ENCODE results near the gene TRPM1.

The TRPM1 gene

GRCh38 chr15:31065824-31066223, 35.7 kb downstream of the TRPM1 start:
- TF ChIP-seq, protein P1, sequence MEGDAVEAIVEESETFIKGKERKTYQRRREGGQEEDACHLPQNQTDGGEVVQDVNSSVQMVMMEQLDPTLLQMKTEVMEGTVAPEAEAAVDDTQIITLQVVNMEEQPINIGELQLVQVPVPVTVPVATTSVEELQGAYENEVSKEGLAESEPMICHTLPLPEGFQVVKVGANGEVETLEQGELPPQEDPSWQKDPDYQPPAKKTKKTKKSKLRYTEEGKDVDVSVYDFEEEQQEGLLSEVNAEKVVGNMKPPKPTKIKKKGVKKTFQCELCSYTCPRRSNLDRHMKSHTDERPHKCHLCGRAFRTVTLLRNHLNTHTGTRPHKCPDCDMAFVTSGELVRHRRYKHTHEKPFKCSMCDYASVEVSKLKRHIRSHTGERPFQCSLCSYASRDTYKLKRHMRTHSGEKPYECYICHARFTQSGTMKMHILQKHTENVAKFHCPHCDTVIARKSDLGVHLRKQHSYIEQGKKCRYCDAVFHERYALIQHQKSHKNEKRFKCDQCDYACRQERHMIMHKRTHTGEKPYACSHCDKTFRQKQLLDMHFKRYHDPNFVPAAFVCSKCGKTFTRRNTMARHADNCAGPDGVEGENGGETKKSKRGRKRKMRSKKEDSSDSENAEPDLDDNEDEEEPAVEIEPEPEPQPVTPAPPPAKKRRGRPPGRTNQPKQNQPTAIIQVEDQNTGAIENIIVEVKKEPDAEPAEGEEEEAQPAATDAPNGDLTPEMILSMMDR (conservative IDR thresholded peaks at IDR 0.05; ENCODE audit: low read depth, low read length) = no peak
- H3K4me3 ChIP-seq (ENCODE audit: low read depth, low read length) = no peak overlapping the region
- no peak for DNase-seq (ENCODE audit: low read depth)

GRCh38 chr15:31062911-31063310, 38.6 kb downstream of the TRPM1 start:
- H3K4me3 ChIP-seq (ENCODE audit: low read depth, low read length) = no peak overlapping the region
- no peak for DNase-seq (ENCODE audit: low read depth)
- TF ChIP-seq, protein P1 (conservative IDR thresholded peaks at IDR 0.05; ENCODE audit: low read depth, low read length) = no peak

DNA sequence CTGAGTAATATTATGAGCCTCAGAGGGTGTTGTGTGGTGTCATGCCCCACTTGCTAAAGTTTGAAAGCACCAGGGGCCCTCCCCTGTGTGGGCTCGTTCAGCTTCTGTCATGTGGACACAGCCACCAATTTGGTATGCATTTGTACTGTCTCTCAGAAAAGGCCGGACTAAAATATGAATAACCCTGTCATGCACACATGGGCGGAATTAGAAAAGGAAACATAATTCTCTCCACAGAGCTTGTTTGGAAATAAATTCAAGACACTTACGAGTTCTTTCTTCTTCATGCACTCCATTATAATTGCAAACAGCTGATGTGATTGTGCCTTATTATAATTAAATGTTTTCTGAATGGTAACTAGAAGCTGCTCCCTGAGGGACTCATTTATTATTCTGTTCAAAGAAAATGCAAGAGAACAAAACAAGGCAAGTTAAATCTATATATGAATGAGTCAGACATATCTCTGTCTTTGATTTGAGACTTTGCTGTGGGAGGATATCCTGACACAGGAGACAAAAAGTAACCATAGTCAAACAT, 39.1 kb downstream of the TRPM1 start:
- TF ChIP-seq, protein P1 (conservative IDR thresholded peaks at IDR 0.05; ENCODE audit: low read depth, low read length) = no peak
- H3K4me3 ChIP-seq (ENCODE audit: low read depth, low read length) = no peak overlapping the region
- no peak for DNase-seq (ENCODE audit: low read depth)

GRCh38 chr15:31060429-31061140, 40.9 kb downstream of the TRPM1 start:
- no peak overlapping the region for H3K4me3 ChIP-seq (ENCODE audit: low read depth, low read length)
- DNase-seq (ENCODE audit: low read depth) = no peak
- TF ChIP-seq, protein P1 (conservative IDR thresholded peaks at IDR 0.05; ENCODE audit: low read depth, low read length) = no peak

DNA sequence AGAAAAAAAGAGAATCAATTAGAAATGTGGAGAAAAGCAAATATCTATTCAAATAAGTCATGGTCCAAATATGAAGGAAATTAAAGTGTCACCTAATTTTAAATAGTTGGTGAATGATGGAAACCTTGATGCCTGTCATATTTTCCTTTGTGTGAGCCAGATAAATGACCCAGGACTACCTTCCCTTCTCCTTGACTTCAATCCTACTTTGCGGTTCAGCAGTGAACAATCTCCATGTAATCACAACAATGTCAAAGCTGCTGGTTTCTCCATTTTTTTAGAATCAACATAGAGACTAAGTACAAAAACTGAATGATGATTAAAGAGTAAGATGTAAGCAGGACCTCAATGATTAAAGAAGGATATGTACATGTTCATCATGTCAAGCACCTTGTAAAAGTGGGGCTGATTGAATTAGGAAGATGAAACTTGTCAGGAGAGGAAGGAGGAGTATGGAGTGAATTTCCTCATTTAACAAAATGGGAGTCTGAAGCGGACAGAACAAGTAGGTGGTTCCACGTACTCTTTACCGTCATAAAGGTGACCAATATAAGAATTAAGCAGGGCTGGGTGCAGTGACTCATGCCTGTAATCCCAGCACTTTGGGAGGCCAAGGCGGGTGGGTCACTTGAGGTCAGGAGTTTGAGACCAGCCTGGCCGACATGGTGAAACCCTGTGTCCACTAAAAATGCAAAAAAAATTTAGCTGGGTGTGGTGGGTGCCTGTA, 43.1 kb downstream of the TRPM1 start:
- TF ChIP-seq, protein P1 (conservative IDR thresholded peaks at IDR 0.05; ENCODE audit: low read depth, low read length) = no peak
- H3K4me3 ChIP-seq (ENCODE audit: low read depth, low read length) = no peak overlapping the region
- no peak for DNase-seq (ENCODE audit: low read depth)

DNA sequence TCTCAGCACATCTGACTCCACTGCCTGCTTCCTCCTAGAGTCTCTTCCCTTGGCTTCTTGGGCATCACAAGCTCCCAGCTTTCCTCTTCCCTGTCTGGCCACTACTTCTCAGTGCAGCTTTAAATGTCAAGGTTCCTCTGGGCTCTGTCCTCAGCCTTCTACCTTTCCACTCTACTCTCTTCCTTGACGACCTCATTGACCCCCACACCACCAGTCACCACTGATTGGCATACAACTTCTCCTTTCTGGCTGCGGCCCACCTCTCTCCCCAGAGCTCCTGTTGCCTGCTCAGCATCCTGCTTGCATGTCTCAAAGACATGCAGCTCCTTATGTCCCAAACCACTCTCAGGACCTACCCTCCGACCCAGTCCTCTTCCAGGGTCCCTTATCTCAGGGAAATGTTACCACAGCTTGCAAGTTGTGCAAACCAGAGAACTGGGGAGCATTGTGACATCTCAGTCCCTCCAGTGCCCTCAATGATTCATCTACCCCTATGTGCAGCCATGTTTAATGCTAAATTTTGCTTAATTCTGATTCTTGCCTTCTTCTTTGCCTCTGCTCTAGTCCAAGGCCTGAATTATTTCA, 49.9 kb downstream of the TRPM1 start:
- TF ChIP-seq, protein P1 (conservative IDR thresholded peaks at IDR 0.05; ENCODE audit: low read depth, low read length) = no peak
- no peak for DNase-seq (ENCODE audit: low read depth)
- H3K4me3 ChIP-seq (ENCODE audit: low read depth, low read length) = no peak overlapping the region

Measured in choroid plexus epithelial cell (primary cell).